HG03280 (cell line): ENCODE results near the gene UVRAG.
"Not testable (repeated sequence)": the region's sequence is repeated elsewhere in the genome, so short reads cannot be mapped to it uniquely, and the experiment has no call there.

ENCODE experiments used
- ATAC-seq: cut with Tn5 transposase; IDR thresholded peaks from one replicate; pipeline ENCODE4 v1.9.1; 2021; ENCODE audit warnings: mild to moderate bottlenecking, moderate library complexity; ENCODE audit not compliant: unreplicated experiment

The UVRAG gene

GRCh38 chr11:75836417-75836816 is 21.4 kb downstream of the UVRAG start:
- no peak for ATAC-seq

DNA sequence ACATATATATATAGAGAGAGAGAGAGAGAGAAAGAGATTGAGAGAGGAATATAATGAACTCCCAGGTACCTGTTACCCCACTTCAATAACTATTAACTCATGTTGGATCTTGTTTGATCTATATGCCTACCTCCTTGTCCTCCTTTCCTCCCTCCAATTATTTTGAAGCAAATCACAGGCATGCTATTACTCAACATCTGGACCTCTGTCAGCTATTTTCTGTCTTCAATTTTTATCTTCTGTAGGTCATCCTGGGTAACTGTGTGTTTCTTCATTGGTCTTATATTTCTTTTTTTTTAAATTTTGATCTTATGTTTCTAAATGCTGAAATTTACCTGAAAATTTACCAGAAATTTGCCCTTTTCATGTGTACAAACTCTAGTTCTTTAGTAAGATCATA is 24.8 kb downstream of the UVRAG start:
- ATAC-seq: no peak

- no peak for ATAC-seq
Measured at GRCh38 chr11:75840522-75840921, 25.5 kb downstream of the UVRAG start.

- ATAC-seq: no peak
Measured at GRCh38 chr11:75841739-75842138, 26.7 kb downstream of the UVRAG start.

DNA sequence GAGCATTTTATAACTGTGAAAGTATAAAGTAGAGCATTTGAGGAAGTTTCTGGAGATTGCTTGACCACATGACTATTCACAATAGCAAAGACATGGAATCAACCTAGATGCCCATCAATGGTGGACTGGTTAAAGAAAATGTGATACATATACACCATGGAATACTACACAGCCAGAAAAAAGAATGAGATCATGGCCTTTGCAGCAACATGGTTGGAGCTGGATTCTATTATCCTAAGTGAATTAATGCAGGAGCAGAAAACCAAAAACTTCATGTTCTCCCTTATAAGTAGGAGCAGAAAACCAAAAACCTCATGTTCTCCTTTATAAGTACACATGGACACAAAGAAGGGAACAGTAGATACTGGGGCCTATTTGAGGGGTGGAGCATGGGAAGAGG is 30.3 kb downstream of the UVRAG start:
- ATAC-seq: no peak

DNA sequence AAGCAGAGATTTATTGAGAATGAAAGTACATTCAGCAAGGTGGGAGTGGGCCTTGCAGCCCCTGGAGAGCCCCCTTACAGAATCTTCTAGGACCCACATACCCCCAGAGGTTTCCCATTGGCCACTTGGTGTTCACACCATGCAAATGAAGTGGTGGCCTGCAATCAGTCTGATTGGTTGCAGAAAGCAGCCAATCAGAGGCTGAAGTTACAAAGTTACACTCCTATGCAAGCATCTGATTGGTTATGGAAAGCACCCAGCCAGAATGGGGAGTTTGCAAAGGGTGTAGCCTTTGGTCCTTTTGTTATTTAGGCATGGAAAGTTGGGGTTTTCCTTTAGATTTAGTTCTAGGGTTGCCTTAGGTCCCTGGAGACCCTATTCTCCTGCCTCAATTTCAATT is 34.9 kb downstream of the UVRAG start:
- no peak for ATAC-seq

DNA sequence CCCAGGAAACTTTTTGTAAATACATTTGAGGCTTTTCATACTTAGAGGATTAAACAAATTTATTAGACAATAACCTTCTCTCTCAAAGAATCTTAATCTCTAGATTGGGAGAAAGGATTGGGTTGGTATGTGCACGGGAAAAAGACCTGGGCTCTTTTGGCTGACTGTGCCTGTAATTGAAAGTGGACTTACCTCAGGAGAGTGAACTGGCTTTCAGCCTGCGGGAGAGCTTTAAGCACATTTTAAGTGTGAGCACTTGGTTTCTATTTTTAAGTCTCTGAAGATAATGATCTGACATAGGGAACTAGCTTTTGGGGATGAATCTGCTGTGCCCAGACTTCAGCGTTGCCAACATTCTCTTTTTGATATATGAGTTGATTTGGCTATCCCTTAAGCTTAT is 35.8 kb downstream of the UVRAG start:
- no peak for ATAC-seq

DNA sequence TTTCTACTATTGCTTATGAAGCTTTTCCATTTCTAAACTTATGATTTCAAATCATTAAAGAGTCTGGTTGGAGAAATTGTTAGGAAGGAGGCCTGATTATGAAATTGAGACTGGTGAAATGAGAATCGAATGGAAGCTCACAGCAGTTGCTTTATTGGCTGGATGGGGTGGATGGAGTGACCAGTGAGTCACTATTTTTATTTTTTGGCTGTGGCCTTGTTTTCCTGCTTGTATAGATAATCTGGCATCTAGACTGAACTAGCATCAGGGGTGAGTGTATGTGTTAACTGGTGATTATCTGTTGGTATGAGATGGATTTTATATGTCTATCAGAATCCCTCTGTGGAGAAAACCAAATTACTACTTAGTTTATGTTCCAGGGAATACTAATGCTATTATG is 36.2 kb downstream of the UVRAG start:
- ATAC-seq: no peak

DNA sequence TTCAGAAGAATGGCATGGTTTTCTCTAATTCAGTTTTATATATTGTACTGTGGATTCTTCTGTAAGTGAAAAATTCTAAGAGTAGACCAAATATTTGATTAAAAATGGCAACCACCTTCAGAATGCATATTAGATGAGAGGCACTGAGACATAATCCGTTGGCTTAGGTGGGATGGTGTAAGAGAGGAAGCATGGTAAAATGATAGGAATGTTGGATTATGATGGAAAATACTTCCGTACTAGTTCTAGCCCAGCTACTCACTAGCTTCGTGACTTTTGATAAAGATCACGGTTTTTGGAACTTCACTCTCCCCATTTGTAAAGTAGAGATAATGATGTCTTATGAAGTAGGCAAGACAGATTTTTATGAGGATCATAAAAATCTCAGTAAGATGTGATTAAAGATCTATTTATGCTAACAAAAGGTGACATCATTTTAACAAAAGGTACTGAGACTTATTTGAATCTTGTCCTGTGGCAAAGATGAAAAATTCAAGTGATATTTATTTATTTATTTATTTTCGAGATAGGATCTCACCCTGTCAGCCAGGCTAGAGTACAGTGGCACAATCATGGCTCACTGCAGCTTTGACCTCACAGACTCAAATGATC is 37.5 kb downstream of the UVRAG start:
- no peak for ATAC-seq

DNA sequence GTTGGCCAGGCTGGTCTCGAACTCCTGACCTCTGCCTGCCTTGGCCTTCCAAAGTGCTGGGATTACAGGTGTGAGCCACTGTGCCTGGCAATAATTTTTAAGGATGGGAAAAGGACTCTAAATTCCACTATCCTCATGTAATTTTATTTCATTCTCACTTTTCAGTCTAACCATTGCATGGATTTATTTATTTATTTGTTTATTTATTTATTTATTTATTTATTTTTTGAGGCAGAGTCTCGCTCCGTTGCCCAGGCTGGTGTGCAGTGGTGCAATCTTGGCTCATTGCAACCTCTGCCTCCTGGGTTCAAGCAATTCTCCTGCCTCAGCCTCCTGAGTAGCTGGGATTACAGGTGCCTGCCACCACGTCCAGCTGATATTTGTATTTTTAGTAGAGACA is 38.6 kb downstream of the UVRAG start:
- ATAC-seq: not testable (repeated sequence)

GRCh38 chr11:75853971-75854370 is 39.0 kb downstream of the UVRAG start:
- no peak for ATAC-seq

- no peak for ATAC-seq
Measured at GRCh38 chr11:75855206-75855605, 40.2 kb downstream of the UVRAG start.

DNA sequence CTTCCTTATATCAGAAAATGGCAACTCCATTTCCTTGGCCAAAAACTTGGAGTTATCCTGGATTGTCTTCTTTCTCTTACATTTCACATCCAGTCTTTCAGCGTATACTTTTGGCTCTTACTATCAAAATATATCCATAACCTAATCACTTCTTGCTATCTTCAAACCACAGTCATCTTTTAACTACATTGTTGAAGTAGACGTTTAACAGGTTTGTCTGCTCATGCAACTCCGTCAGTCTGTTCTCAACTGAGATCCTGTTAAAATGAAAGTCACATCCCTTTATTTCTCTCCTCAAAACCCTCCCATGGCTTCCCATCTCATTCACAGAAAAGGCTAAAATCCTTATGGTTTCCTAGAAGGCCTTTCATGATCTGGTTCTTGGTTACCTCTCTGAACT is 41.9 kb downstream of the UVRAG start:
- no peak for ATAC-seq

DNA sequence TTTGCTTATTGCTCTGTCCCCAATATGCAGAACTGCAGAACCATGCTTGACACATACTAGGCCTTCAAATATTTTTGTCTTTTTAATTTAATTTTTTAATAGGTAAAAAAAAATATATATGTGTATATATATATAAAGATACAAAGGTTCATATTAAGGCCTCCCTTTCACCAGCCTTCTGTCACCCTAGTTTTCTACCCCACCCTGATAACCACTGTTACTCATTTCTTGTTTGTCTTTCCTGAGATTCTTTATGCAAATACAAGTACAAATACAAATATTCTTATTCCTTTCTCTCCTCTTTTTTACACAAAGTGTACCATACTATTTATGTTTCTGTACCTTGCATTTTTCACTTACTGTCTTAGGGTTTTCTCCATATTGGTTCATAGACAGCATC is 43.0 kb downstream of the UVRAG start:
- ATAC-seq: no peak

DNA sequence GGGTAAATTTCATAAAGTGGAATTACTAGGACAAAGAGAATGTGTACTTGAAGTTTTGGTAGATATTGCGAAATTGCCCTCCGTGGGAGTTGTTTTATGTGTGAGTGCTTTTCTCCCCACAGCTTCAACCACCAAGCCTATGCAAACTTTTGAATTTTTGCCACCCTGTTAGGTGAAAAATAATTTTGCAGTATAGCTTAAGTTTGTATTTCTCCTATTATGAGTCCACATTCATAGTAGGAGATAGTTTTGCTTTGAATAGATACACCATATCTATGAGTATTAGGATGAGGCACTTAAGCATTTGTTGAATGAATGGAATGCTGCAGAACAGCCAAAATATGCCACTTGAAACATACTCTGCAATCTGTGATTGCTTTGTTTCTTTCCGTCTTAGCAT is 43.6 kb downstream of the UVRAG start:
- ATAC-seq: no peak

GRCh38 chr11:75859614-75860013 is 44.6 kb downstream of the UVRAG start:
- no peak for ATAC-seq

DNA sequence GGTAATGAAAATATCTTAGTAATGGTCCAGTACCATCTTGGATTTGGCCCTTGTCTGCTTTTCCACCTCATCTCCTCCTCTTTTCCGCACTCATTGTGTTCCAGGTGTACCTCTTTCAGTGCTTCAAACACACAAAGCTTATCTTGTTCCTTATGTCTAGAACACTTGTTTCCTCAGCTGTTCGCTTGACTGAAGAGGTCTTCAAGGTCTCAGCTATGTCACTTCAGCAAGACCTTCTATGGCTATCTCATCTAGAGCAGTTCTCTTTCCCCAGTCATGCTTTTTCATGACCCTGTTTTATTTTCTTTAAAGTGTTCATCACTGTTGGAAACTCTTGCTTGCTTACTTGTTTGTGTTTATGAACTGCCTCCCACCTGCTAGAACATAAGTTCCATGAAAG is 47.4 kb downstream of the UVRAG start:
- ATAC-seq: no peak

- no peak for ATAC-seq
Measured at GRCh38 chr11:75867778-75868374, 52.9 kb downstream of the UVRAG start.

GRCh38 chr11:75868990-75869389 is 54.0 kb downstream of the UVRAG start:
- ATAC-seq: no peak

DNA sequence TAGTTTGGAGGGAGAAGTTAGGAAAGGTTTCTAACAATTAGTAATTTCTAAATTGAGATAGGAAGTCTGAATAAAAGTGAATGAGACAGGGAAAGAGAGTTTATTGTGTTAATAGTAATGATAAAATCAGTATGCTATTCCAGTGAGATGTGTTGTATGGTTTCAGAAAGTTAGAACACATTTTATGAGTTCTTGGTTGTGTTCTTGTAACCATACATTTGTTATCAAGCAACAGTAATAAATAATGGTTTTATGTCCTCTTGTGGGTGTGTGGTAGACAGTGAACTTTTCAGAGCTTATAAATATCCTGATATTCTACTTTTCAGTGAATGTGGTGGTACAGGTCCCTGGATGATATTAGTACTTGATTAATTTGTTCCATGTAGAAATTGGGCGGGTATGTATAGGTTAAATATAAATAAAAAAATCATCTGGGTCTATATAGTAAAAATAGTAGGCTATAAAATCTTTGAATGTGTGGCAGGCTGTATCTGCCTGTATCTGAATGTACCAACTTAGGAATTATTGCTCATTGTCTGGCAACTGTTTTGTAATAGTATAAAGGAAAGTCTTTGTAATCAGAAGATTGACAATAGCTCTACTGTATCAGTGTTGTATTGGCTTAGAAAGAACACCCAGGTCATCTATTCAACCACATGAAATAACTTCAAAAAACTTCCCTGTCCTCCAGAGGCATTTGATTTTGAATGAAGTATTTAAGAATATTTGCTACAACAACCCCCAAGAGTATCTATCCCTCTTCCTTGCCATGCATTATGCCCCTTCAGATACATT is 54.8 kb downstream of the UVRAG start:
- no peak for ATAC-seq

GRCh38 chr11:75872887-75873416 is 57.9 kb downstream of the UVRAG start:
- no peak for ATAC-seq
